H1 (cell line): ENCODE data around the gene SERPINA1. TPM values are rescaled to one million over a fixed set of nuclear protein-coding genes. Genes with fewer than 3 reads are reported as not detected.

ENCODE experiments used
- CTCF ChIA-PET: fragments of 300-600 bp; sonication (Branson Sonifier 250); formaldehyde crosslinking; loops from one replicate; lab custom pipeline; 2021; ENCODE audit not compliant: partially characterized antibody; lab: Charles Lee
- POLR2A ChIA-PET: fragments of 300-600 bp; sonication (Branson Sonifier 250); formaldehyde crosslinking; loops from one replicate; lab custom pipeline; 2021; ENCODE audit warnings: inconsistent platforms; ENCODE audit not compliant: partially characterized antibody; lab: Charles Lee
- DNase-seq, 2 experiments: peaks; one replicate each; pipeline versions ENCODE4 v3.0.0 to v3.0.0-alpha.2; 2010 to 2022; ENCODE audit warnings: low spot score in 2 of 2, low read depth in 1 of 2, mixed read lengths in 1 of 2
- FAIRE-seq: peaks from 2 replicates; lab custom pipeline; 2011; peaks lifted over from hg19 to GRCh38; lab: Jason Lieb, UNC
- H2AFZ ChIP-seq: 2 replicates; pipeline ENCODE4 v1.8.1; 2012; ENCODE audit warnings: low read length, inconsistent platforms
- H2AK5ac ChIP-seq: 2 replicates; pipeline ENCODE4 v1.6.1; 2013; ENCODE audit warnings: low read depth, low read length
- H2BK120ac ChIP-seq: replicated peaks from 2 replicates; pipeline ENCODE3; 2013; ENCODE audit warnings: low read depth, low read length, inconsistent platforms
- H2BK12ac ChIP-seq: 2 replicates; pipeline ENCODE4 v1.6.1; 2013; ENCODE audit warnings: low read depth, low read length
- H2BK15ac ChIP-seq: 2 replicates; pipeline ENCODE4 v1.6.1; 2013; ENCODE audit warnings: low read length
- H2BK20ac ChIP-seq: 2 replicates; pipeline ENCODE4 v1.6.1; 2013; ENCODE audit warnings: low read length
- H2BK5ac ChIP-seq: 2 replicates; pipeline ENCODE4 v1.6.1; 2013; ENCODE audit warnings: low read depth, low read length
- H3K14ac ChIP-seq: 2 replicates; pipeline ENCODE4 v1.6.1; 2013; ENCODE audit warnings: inconsistent platforms; ENCODE audit not compliant: insufficient read length
- H3K18ac ChIP-seq: 2 replicates; pipeline ENCODE4 v1.6.1; 2013; ENCODE audit warnings: low read length; ENCODE audit errors: extremely low read depth
- H3K23ac ChIP-seq: 2 replicates; pipeline ENCODE4 v1.6.1; 2013; ENCODE audit warnings: inconsistent platforms; ENCODE audit not compliant: insufficient read length
- H3K23me2 ChIP-seq: 2 replicates; pipeline ENCODE4 v1.6.1; 2013; ENCODE audit warnings: low read depth, low read length
- H3K27ac ChIP-seq: 2 replicates; pipeline ENCODE4 v1.6.1; 2011; ENCODE audit warnings: low read depth, low read length, inconsistent platforms
- H3K27me3 ChIP-seq, 4 experiments: replicated peaks in 1 of 4; 1 replicate in 1 of 4; 2 replicates in 3 of 4; pipeline versions ENCODE4 v1.6.1 to v1.8.1; 2011 to 2013; ENCODE audit warnings: low read length in 3 of 4, mild to moderate bottlenecking in 3 of 4, inconsistent platforms in 2 of 4, mixed read lengths in 2 of 4, moderate library complexity in 1 of 4; ENCODE audit not compliant: control insufficient read depth in 3 of 4, insufficient read depth in 3 of 4; ENCODE audit errors: extremely low read depth in 1 of 4
- H3K36me3 ChIP-seq, 4 experiments: 2 replicates each; pipeline versions ENCODE4 v1.6.1 to v1.8.1; 2011 to 2013; ENCODE audit warnings: mild to moderate bottlenecking in 4 of 4, low read length in 3 of 4, moderate library complexity in 2 of 4, control low read depth in 1 of 4, inconsistent platforms in 1 of 4; ENCODE audit not compliant: insufficient read depth in 4 of 4, control insufficient read depth in 2 of 4
- H3K4ac ChIP-seq: replicated peaks from 2 replicates; pipeline ENCODE3; 2013; ENCODE audit warnings: low read length, low read depth, mixed read lengths, inconsistent platforms; ENCODE audit not compliant: insufficient read length
- H3K4me1 ChIP-seq, 4 experiments: replicated peaks in 1 of 4; 1 replicate in 1 of 4; 2 replicates in 3 of 4; pipeline versions ENCODE4 v1.6.1 to v1.8.1; 2011 to 2013; ENCODE audit warnings: low read length in 3 of 4, inconsistent platforms in 2 of 4, mixed read lengths in 1 of 4; ENCODE audit not compliant: insufficient read depth in 4 of 4, control insufficient read depth in 3 of 4
- H3K4me2 ChIP-seq, 2 experiments: 2 replicates each; pipeline versions ENCODE4 v1.6.1 to v1.8.1; 2011 to 2013; ENCODE audit warnings: low read depth in 2 of 2, low read length in 2 of 2, control low read depth in 1 of 2, inconsistent platforms in 1 of 2, mild to moderate bottlenecking in 1 of 2; ENCODE audit not compliant: insufficient read depth in 1 of 2
- H3K4me3 ChIP-seq, 4 experiments: fragments of 200-600, 300-600 bp in 1 of 4; sonication (generic), shearing (Covaris generic), sonication (Bioruptor Twin) in 1 of 4; 2 replicates each; pipeline versions ENCODE4 v1.5.1 to v1.8.1; 2011 to 2016; ENCODE audit warnings: low read length in 4 of 4, low read depth in 3 of 4, control low read depth in 2 of 4, inconsistent platforms in 2 of 4, mild to moderate bottlenecking in 2 of 4, mixed read lengths in 1 of 4, moderate library complexity in 1 of 4; ENCODE audit not compliant: insufficient read depth in 2 of 4; ENCODE audit errors: extremely low read depth in 1 of 4
- H3K56ac ChIP-seq: replicated peaks from 2 replicates; pipeline ENCODE3; 2013; ENCODE audit warnings: low read depth, mild to moderate bottlenecking, mixed read lengths, low read length, inconsistent platforms; ENCODE audit not compliant: insufficient read length
- H3K79me1 ChIP-seq: 2 replicates; pipeline ENCODE4 v1.6.1; 2013; ENCODE audit warnings: low read depth, low read length, control low read depth
- H3K79me2 ChIP-seq, 2 experiments: 2 replicates each; pipeline versions ENCODE4 v1.6.1 to v1.8.1; 2012 to 2013; ENCODE audit warnings: low read length in 2 of 2, mild to moderate bottlenecking in 2 of 2, inconsistent platforms in 1 of 2; ENCODE audit not compliant: insufficient read depth in 2 of 2, control insufficient read depth in 1 of 2
- H3K9ac ChIP-seq, 4 experiments: replicated peaks in 1 of 4; 1 replicate in 1 of 4; 2 replicates in 3 of 4; pipeline versions ENCODE4 v1.6.1 to v1.8.1; 2011 to 2013; ENCODE audit warnings: low read depth in 3 of 4, low read length in 3 of 4, control low read depth in 2 of 4, mild to moderate bottlenecking in 2 of 4, moderate library complexity in 2 of 4, inconsistent platforms in 1 of 4; ENCODE audit errors: extremely low read depth in 1 of 4
- H3K9me3 ChIP-seq, 2 experiments: 2 replicates each; pipeline versions ENCODE4 v1.6.1 to v1.8.1; 2012 to 2013; ENCODE audit warnings: mild to moderate bottlenecking in 2 of 2, moderate library complexity in 2 of 2, control low read depth in 1 of 2, inconsistent platforms in 1 of 2, low read depth in 1 of 2, low read length in 1 of 2, mixed read lengths in 1 of 2; ENCODE audit not compliant: insufficient read depth in 2 of 2
- H4K20me1 ChIP-seq, 2 experiments: replicated peaks in 1 of 2; 2 replicates each; pipeline versions ENCODE3 to v1.8.1; 2011 to 2013; ENCODE audit warnings: inconsistent platforms in 2 of 2, low read length in 2 of 2, mild to moderate bottlenecking in 1 of 2; ENCODE audit not compliant: insufficient read depth in 2 of 2, control insufficient read depth in 1 of 2
- H4K5ac ChIP-seq: 2 replicates; pipeline ENCODE4 v1.6.1; 2013; ENCODE audit warnings: low read length, low read depth, mixed read lengths, inconsistent platforms; ENCODE audit not compliant: insufficient read length
- H4K8ac ChIP-seq: 2 replicates; pipeline ENCODE4 v1.8.0; 2013; ENCODE audit warnings: mild to moderate bottlenecking, moderate library complexity, low read length, inconsistent platforms; ENCODE audit not compliant: insufficient read depth; ENCODE audit errors: extremely low read depth
- H4K91ac ChIP-seq: replicated peaks from 2 replicates; pipeline ENCODE3; 2013; ENCODE audit warnings: low read length, mixed read lengths, inconsistent platforms; ENCODE audit not compliant: insufficient read length
- ATF3 ChIP-seq: IDR thresholded peaks from 2 replicates; pipeline ENCODE4 v1.6.1; 2011; ENCODE audit warnings: low read depth, mild to moderate bottlenecking, low read length; ENCODE audit not compliant: insufficient read depth
- CHD1 ChIP-seq: IDR thresholded peaks from 2 replicates; pipeline ENCODE4 v1.6.1; 2012; ENCODE audit warnings: low read depth, low read length, improper control_type of control experiment
- MAFK ChIP-seq: IDR thresholded peaks from 2 replicates; pipeline ENCODE4 v1.6.1; 2012; ENCODE audit warnings: low read depth, mild to moderate bottlenecking, improper control_type of control experiment, low read length
- NANOG ChIP-seq: IDR thresholded peaks from 2 replicates; pipeline ENCODE4 v1.6.1; 2011; ENCODE audit warnings: low read length, low read depth, mild to moderate bottlenecking, inconsistent platforms; ENCODE audit not compliant: insufficient read depth, poor library complexity, severe bottlenecking
- TAF1 ChIP-seq: IDR thresholded peaks from 2 replicates; pipeline ENCODE4 v1.6.1; 2011; ENCODE audit warnings: mild to moderate bottlenecking, low read depth, low read length
- TAF7 ChIP-seq: optimal IDR thresholded peaks from 2 replicates; pipeline ENCODE3; 2011; ENCODE audit warnings: low read depth, mild to moderate bottlenecking, inconsistent platforms, low read length, moderate library complexity, borderline replicate concordance
- TBP ChIP-seq: IDR thresholded peaks from 2 replicates; pipeline ENCODE4 v1.6.1; 2011; ENCODE audit warnings: low read depth, low read length, improper control_type of control experiment
- WGBS, 2 experiments: shearing (Covaris generic) in 1 of 2; methylation state at CpG; one replicate each; pipeline versions ENCODE4 v1.1.6 to v1.1.7; 2013 to 2015; ENCODE audit warnings: low lambda C conversion rate in 2 of 2, mixed read lengths in 2 of 2, inconsistent platforms in 1 of 2, low coverage in 1 of 2, missing lambda C conversion rate in 1 of 2; ENCODE audit not compliant: insufficient replicate concordance in 2 of 2, insufficient coverage in 1 of 2, insufficient read length in 1 of 2; ENCODE audit errors: extremely low coverage in 1 of 2, missing lambda C conversion rate in 1 of 2; 5-methylcytosine and 5-hydroxymethylcytosine counted together
- polyA plus RNA-seq, 7 experiments: library from polyadenylated mRNA; depleted of rRNA in 3 of 7; stranded (reverse) in 5 of 7; unstranded in 2 of 7; fragments of >200 nt in 5 of 7; fragments of 200-250 nt in 2 of 7; gene quantifications; 1 replicate in 5 of 7; 2 replicates in 1 of 7; 4 replicates in 1 of 7; pipeline versions ENCODE4 v1.2.1 to v1.2.3, GENCODE V29; 2011 to 2013; ENCODE audit warnings: missing spikeins in 2 of 7, mixed read lengths in 2 of 7
- total RNA-seq: library from RNA; stranded (reverse); fragmentation: NEBNext Ultra II Directional; extraction: Animal tissue kit (Norgen Biotek cat#: 25700); gene quantifications from 2 replicates; pipeline ENCODE4 v1.2.1, GENCODE V29; 2021

Gene SERPINA1
- total and polyA plus RNA-seq, 2 of the 8 experiments (the other 6 are each of a cell fraction or from before 2014, with no cell fraction given), result 0.08 TPM; not detected in 1

GRCh38 chr14:94428610-94429009, 40.2 kb upstream of the SERPINA1 start:
- Histone ChIP-seq H3K4ac (no peak overlapping the region), H2AK5ac (no peak overlapping the region), H3K9me3 (no peaks in the 10 kb centered on the region), H4K8ac (no peak overlapping the region), H3K23me2 (no peaks in the 10 kb centered on the region), H3K23ac (no peak overlapping the region), H3K27ac (no peak overlapping the region), H2BK120ac (no peak overlapping the region), H3K4me2 (no peak overlapping the region), H3K4me1 (0 out of 7 replicates have a peak, but pooled peaks cover 0 to 2% (median 0%) of the 10 kb centered on the region in 4 experiments), H2AFZ (no peak overlapping the region), H2BK15ac (no peak overlapping the region), H3K36me3 (no peaks in the 10 kb centered on the region), H3K4me3 (no peak overlapping the region), H2BK12ac (no peak overlapping the region), H2BK5ac (no peak overlapping the region), H3K27me3 (no peaks in the 10 kb centered on the region), H4K20me1 (no peaks in the 10 kb centered on the region), H3K79me2 (no peaks in the 10 kb centered on the region), H4K91ac (no peak overlapping the region), H3K14ac (no peak overlapping the region), H2BK20ac (no peak overlapping the region), H3K56ac (no peak overlapping the region), H3K18ac (no peak overlapping the region), H4K5ac (no peak overlapping the region), H3K79me1 (no peaks in the 10 kb centered on the region), H3K9ac (no peak overlapping the region)
- CTCF ChIA-PET, result interaction anchor here (0.5 to 4.7 kb wide), 6 partner anchors 11 to 121 kb away, joined by 3 to 24 read pairs (median 4); no protein-coding TSS in a partner anchor
- FAIRE-seq (no peak), DNase-seq (no peak)
- POLR2A ChIA-PET, result no interaction called here
- 91% methylated on average over 2 of the region's 2 CpGs; no CpG with 5 or more reads in 1 of the 2 experiments for WGBS, 2 experiments
- TF ChIP-seq ATF3 (no peak), NANOG (no peak), TBP (no peak), TAF7 (no peak), CHD1 (no peak), TAF1 (no peak), MAFK (no peak)
